Measurements from ENCODE around the gene RNF181.

DNA sequence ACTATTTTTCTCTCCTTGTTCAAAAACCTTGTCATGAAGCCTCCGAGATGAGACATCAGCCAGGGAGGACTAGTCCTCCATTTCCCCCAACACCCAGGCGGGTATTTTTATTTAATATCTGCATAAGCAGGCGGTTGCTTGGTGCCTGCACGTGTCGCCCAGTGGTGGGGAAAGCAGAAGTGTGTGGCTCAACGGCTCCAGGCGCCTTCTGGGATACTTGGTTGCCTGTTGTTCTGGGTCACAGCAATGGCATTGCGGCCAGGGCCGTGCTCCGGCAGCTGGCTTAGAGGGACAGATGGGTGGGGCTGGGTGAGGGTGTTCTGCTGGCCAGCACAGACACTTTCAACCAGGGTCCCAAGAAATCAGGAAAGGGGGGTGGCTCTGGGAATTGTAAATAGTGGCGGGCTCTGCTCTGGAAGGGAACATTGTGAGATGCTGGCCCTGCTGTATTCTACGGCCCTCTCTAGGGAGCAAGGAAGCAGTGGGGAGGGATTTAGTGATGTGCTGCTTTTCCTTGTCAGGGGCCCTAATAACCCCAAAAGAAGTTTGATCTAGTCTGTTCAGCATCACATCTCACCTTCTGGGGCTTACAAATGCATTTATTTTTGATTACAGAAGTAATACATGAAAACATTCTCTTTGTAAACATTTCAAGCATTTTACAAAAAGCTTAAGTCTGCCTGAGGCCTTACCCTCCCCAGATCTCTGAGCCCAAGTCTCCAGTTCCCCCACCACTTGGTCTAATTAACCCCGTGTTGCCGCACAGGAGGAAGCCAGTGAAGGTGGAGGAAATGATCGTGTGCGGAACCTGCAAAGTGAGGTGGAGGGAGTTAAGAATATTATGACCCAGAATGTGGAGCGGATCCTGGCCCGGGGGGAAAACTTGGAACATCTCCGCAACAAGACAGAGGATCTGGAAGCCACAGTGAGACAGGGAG, 17.0 kb upstream of the RNF181 start:
- TF ChIP-seq POLR2AphosphoS5 (IDR thresholded peaks at IDR 0.05) (no peak), POLR2A (IDR thresholded peaks at IDR 0.05) (no peak), EP300 (IDR thresholded peaks at IDR 0.05) (no peak)
- TF ChIP-seq, protein P1, sequence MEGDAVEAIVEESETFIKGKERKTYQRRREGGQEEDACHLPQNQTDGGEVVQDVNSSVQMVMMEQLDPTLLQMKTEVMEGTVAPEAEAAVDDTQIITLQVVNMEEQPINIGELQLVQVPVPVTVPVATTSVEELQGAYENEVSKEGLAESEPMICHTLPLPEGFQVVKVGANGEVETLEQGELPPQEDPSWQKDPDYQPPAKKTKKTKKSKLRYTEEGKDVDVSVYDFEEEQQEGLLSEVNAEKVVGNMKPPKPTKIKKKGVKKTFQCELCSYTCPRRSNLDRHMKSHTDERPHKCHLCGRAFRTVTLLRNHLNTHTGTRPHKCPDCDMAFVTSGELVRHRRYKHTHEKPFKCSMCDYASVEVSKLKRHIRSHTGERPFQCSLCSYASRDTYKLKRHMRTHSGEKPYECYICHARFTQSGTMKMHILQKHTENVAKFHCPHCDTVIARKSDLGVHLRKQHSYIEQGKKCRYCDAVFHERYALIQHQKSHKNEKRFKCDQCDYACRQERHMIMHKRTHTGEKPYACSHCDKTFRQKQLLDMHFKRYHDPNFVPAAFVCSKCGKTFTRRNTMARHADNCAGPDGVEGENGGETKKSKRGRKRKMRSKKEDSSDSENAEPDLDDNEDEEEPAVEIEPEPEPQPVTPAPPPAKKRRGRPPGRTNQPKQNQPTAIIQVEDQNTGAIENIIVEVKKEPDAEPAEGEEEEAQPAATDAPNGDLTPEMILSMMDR (IDR thresholded peaks at IDR 0.05): no peak

Data from suprapubic skin (tissue), 4 donors.